ENCODE measurements around the gene PITX3. TPM values are rescaled to one million over a fixed set of nuclear protein-coding genes. Genes with fewer than 3 reads are reported as not detected.
A peak's percentile ranks its signal among the peaks of the same experiment; 100 is the strongest.

The PITX3 gene
- total and polyA plus RNA-seq, 9 of the 15 experiments (the other 6 are each of a cell fraction or from before 2014, with no cell fraction given) = 0.30 to 0.98 (median 0.95) TPM; not detected in 6

- Histone ChIP-seq H3K27ac (ENCODE audit: extremely low read depth, low read depth, low read length) (no peak overlapping the region), H3K79me2 (ENCODE audit: control insufficient read depth, insufficient read depth, low read length) (peaks cover 8% of the 10 kb centered on the region), H3K9me1 (ENCODE audit: control insufficient read depth, insufficient read depth, low read length) (no peaks in the 10 kb centered on the region), H3K4me3 (peak overlapping the region; percentile 61), H2AFZ (ENCODE audit: low read depth, low read length) (peak overlapping the region; percentile 76), H3K27me3 (ENCODE audit: control insufficient read depth in 2 of 2, insufficient read depth in 2 of 2, low read length in 2 of 2) (peaks cover 0 to 4% of the 10 kb centered on the region in 2 experiments; a peak in 1 of 5 replicates), H3K9me3 (replicated peaks; ENCODE audit: control insufficient read depth, insufficient read depth, low read depth, low read length) (no peaks in the 10 kb centered on the region), H3K4me2 (ENCODE audit: insufficient read depth, low read length) (peak overlapping the region; percentile 87), H3K4me1 (replicated peaks in 1 of 2; ENCODE audit: control insufficient read depth in 2 of 2, insufficient read depth in 2 of 2, low read length in 2 of 2) (peaks cover 7 to 17% of the 10 kb centered on the region in 2 experiments; a peak in 4 of 5 replicates), H3K36me3 (ENCODE audit: control insufficient read depth, insufficient read depth, low read length) (no peaks in the 10 kb centered on the region), H3K9ac (ENCODE audit: insufficient read depth in 1 of 2, low read depth in 2 of 2, low read length in 2 of 2) (peak overlapping the region; percentile 38 to 85; a peak in 3 of 4 replicates), H4K20me1 (replicated peaks; ENCODE audit: control insufficient read depth, insufficient read depth, low read length) (no peaks in the 10 kb centered on the region; the same call in 1 of the 2 replicates)
- WGBS (ENCODE audit: insufficient coverage, low coverage, missing lambda C conversion rate) = 13% methylated on average over 8 of the region's 20 CpGs
- BruUV-seq (replicated peaks) = no TSS peak
- TF ChIP-seq, protein P1, sequence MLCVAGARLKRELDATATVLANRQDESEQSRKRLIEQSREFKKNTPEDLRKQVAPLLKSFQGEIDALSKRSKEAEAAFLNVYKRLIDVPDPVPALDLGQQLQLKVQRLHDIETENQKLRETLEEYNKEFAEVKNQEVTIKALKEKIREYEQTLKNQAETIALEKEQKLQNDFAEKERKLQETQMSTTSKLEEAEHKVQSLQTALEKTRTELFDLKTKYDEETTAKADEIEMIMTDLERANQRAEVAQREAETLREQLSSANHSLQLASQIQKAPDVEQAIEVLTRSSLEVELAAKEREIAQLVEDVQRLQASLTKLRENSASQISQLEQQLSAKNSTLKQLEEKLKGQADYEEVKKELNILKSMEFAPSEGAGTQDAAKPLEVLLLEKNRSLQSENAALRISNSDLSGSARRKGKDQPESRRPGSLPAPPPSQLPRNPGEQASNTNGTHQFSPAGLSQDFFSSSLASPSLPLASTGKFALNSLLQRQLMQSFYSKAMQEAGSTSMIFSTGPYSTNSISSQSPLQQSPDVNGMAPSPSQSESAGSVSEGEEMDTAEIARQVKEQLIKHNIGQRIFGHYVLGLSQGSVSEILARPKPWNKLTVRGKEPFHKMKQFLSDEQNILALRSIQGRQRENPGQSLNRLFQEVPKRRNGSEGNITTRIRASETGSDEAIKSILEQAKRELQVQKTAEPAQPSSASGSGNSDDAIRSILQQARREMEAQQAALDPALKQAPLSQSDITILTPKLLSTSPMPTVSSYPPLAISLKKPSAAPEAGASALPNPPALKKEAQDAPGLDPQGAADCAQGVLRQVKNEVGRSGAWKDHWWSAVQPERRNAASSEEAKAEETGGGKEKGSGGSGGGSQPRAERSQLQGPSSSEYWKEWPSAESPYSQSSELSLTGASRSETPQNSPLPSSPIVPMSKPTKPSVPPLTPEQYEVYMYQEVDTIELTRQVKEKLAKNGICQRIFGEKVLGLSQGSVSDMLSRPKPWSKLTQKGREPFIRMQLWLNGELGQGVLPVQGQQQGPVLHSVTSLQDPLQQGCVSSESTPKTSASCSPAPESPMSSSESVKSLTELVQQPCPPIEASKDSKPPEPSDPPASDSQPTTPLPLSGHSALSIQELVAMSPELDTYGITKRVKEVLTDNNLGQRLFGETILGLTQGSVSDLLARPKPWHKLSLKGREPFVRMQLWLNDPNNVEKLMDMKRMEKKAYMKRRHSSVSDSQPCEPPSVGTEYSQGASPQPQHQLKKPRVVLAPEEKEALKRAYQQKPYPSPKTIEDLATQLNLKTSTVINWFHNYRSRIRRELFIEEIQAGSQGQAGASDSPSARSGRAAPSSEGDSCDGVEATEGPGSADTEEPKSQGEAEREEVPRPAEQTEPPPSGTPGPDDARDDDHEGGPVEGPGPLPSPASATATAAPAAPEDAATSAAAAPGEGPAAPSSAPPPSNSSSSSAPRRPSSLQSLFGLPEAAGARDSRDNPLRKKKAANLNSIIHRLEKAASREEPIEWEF (CRISPR knock-in tag; IDR thresholded peaks at IDR 0.05) = no peak
- TF ChIP-seq CBX1 (IDR thresholded peaks at IDR 0.05; ENCODE audit: low read depth) = no peak
- TF ChIP-seq FOXP1 (CRISPR knock-in tag; IDR thresholded peaks at IDR 0.05) = no peak
- TF ChIP-seq, protein P2, sequence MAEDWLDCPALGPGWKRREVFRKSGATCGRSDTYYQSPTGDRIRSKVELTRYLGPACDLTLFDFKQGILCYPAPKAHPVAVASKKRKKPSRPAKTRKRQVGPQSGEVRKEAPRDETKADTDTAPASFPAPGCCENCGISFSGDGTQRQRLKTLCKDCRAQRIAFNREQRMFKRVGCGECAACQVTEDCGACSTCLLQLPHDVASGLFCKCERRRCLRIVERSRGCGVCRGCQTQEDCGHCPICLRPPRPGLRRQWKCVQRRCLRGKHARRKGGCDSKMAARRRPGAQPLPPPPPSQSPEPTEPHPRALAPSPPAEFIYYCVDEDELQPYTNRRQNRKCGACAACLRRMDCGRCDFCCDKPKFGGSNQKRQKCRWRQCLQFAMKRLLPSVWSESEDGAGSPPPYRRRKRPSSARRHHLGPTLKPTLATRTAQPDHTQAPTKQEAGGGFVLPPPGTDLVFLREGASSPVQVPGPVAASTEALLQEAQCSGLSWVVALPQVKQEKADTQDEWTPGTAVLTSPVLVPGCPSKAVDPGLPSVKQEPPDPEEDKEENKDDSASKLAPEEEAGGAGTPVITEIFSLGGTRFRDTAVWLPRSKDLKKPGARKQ (CRISPR knock-in tag; IDR thresholded peaks at IDR 0.05) = no peak
- ChIA-PET POLR2A (interaction anchor here (0.6 to 1.3 kb wide), 5 partner anchors 10 to 181 kb away, joined by 3 to 10 read pairs (median 4); partner anchors contain the start of gene ELOVL3), CTCF (ENCODE audit: low intra/inter-chr PET ratio) (interaction anchor here (0.9 kb wide), 1 partner anchor 110 kb away, joined by 4 read pairs; no protein-coding TSS in a partner anchor)
- DNase-seq (ENCODE audit: extremely low read depth in 1 of 4, low spot score in 3 of 4) (no peak), FAIRE-seq (no peak), ATAC-seq (peak; percentile 40)
- intact Hi-C loops (cut with micrococcal nuclease) = no loop called here
- in situ Hi-C loops (cut with MboI) = loop anchor here (25.0 kb wide), 1 partner anchor 346 kb away; no protein-coding TSS in a partner anchor
Observed at GRCh38 chr10:102241032-102241443, 274 bp downstream of the PITX3 start.
